RWPE2 (cell line): ENCODE measurements around the gene TRPM1.

Experiments used
- ATAC-seq: fragments of 200-7000 bp; cut with Tn5 transposase; 3 replicates; pipeline ENCODE4 v1.9.1; 2021; ENCODE audit warnings: low read depth
- DNase-seq: peaks from one replicate; pipeline ENCODE4 v3.0.0-alpha.2; 2020; ENCODE audit warnings: low spot score
- H3K27ac ChIP-seq: fragments of 450-650 bp; 2 replicates; pipeline ENCODE4 v1.5.1; 2017; ENCODE audit warnings: mild to moderate bottlenecking; ENCODE audit not compliant: poor library complexity, severe bottlenecking
- H3K27me3 ChIP-seq: fragments of 250-450 bp; sonication (Bioruptor Pico); 2 replicates; pipeline ENCODE4 v1.5.1; 2021; ENCODE audit warnings: mild to moderate bottlenecking, moderate library complexity; ENCODE audit not compliant: insufficient read depth, poor library complexity, severe bottlenecking
- H3K36me3 ChIP-seq: fragments of 250-450 bp; sonication (Bioruptor Pico); 2 replicates; pipeline ENCODE4 v1.5.1; 2020; ENCODE audit warnings: low read depth, mild to moderate bottlenecking, moderate library complexity
- H3K4me1 ChIP-seq: fragments of 250-450 bp; sonication (Bioruptor Pico); 2 replicates; pipeline ENCODE4 v1.5.1; 2021; ENCODE audit warnings: mild to moderate bottlenecking, moderate library complexity; ENCODE audit not compliant: insufficient read depth, poor library complexity, severe bottlenecking
- H3K4me3 ChIP-seq: fragments of 250-450 bp; sonication (Bioruptor Pico); 2 replicates; pipeline ENCODE4 v1.5.1; 2021; ENCODE audit warnings: mild to moderate bottlenecking, moderate library complexity; ENCODE audit not compliant: severe bottlenecking
- H3K9me3 ChIP-seq: fragments of 250-450 bp; sonication (Bioruptor Pico); 2 replicates; pipeline ENCODE4 v1.5.1; 2021; ENCODE audit warnings: mild to moderate bottlenecking, moderate library complexity; ENCODE audit not compliant: severe bottlenecking
- CTCF ChIP-seq: fragments of 450-650 bp; IDR thresholded peaks from one replicate; pipeline ENCODE4 v1.5.1; 2017; ENCODE audit warnings: mild to moderate bottlenecking, moderate library complexity; ENCODE audit not compliant: poor library complexity, severe bottlenecking

TRPM1 gene

GRCh38 chr15:31106495-31107300 lies 5.2 kb upstream of the TRPM1 start:
- ATAC-seq (no peak), DNase-seq (no peak)
- Histone ChIP-seq H3K4me1 (peaks cover 3% of the 10 kb centered on the region), H3K27ac (no peak overlapping the region), H3K27me3 (no peaks in the 10 kb centered on the region), H3K36me3 (no peaks in the 10 kb centered on the region), H3K9me3 (no peaks in the 10 kb centered on the region), H3K4me3 (no peak overlapping the region)
- no peak for TF ChIP-seq CTCF

DNA sequence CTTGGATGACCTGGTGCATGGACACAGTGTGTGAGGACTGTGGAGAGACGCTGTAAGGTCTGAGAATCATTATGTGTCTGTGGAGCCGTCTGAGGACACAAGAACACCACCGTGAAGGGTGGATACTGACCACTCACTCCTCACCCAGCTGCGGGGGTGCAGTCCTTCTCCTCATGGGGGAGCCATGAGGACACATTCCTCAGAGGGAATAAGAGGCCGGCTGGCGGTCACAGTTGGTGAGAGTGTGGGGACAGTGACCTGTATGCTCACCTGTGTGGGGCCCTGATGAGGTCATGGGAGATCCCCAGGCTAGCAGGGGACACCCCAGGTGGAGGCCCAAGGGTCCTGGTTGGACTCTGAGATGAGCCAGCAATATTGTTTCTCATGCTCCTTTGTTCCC lies 2.5 kb upstream of the TRPM1 start:
- Histone ChIP-seq H3K4me3 (no peak overlapping the region), H3K36me3 (no peaks in the 10 kb centered on the region), H3K27ac (no peak overlapping the region), H3K9me3 (no peaks in the 10 kb centered on the region), H3K4me1 (peaks cover 3% of the 10 kb centered on the region), H3K27me3 (no peaks in the 10 kb centered on the region)
- no peak for ATAC-seq
- DNase-seq, result no peak
- TF ChIP-seq CTCF, result no peak

DNA sequence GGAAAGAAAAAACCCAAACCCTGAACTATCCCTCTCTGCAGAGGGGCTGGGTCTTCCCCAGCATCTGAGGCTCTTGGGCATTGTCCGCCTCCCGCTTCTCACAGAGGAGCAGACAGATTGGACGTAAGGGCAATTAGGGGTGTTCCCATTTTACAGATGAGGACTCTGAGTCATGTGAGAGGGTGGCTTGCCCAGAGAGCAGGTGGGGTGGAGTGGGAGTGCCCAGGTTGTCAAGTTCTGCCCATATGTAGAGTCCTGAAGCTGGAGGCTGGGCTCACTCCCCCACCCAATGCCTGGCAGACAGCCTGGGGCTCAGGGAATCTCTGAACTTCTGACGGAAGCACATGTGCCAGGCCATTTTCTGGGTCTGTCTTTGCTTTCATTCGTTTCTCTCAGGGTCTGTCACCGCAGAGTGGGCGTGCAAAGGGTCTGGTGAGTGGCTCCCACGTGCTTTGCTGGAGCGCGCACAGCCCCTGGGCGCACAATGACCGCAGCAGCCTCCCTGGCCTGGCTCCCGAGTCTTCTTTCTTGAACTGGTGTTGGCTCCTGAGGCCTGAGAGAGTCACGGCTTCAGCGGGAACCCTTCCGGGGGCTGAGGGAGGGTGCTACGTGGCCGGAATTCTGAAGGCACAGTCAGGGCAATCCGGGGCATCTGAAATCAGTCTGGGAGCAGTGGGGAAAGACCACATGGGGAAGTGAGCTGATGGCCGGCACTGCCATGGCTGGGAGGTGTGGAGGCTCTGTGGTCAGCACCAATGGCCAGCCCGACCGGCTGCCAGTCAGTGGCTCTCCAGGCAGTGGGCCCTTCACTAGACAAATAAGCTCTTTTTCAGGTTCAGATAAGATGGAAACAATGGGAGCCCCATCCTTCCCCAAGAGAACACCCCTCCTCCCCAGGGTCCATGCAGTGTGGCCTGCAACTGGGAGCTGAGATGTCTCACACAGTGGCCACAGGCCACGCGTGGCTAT lies 1.1 kb upstream of the TRPM1 start:
- ATAC-seq, result no peak
- TF ChIP-seq CTCF, result no peak

GRCh38 chr15:31102039-31102321 lies 455 bp upstream of the TRPM1 start:
- no peaks in the 10 kb centered on the region for H3K27me3 ChIP-seq
- ATAC-seq (no peak), DNase-seq (no peak)
- no peak for TF ChIP-seq CTCF
- peaks cover 3% of the 10 kb centered on the region for H3K4me1 ChIP-seq
- H3K9me3 ChIP-seq, result no peaks in the 10 kb centered on the region
- no peak overlapping the region for H3K4me3 ChIP-seq
- H3K27ac ChIP-seq, result no peak overlapping the region
- H3K36me3 ChIP-seq, result no peaks in the 10 kb centered on the region

More for the DNA sequence above, 1.1 kb upstream of the TRPM1 start:
- Histone ChIP-seq H3K9me3 (no peaks in the 10 kb centered on the region), H3K27me3 (no peaks in the 10 kb centered on the region), H3K4me1 (peaks cover 3% of the 10 kb centered on the region), H3K36me3 (no peaks in the 10 kb centered on the region), H3K4me3 (no peak overlapping the region), H3K27ac (no peak overlapping the region)
- no peak for DNase-seq
